GM18511 (cell line): ENCODE results near the gene COL21A1.
"Not testable (repeated sequence)": the region's sequence is repeated elsewhere in the genome, so short reads cannot be mapped to it uniquely, and the experiment has no call there.

Experiments used
- ATAC-seq: cut with Tn5 transposase; IDR thresholded peaks from one replicate; pipeline ENCODE4 v1.9.1; 2021; ENCODE audit warnings: mild to moderate bottlenecking, moderate library complexity; ENCODE audit not compliant: unreplicated experiment

Gene COL21A1

GRCh38 chr6:56246881-56247653 lies at the start of gene COL21A1:
COL21A1 (minus strand) TSS chr6:56247580; CDS start chr6:56182618, 64,962 bp downstream.
- no peak for ATAC-seq

DNA sequence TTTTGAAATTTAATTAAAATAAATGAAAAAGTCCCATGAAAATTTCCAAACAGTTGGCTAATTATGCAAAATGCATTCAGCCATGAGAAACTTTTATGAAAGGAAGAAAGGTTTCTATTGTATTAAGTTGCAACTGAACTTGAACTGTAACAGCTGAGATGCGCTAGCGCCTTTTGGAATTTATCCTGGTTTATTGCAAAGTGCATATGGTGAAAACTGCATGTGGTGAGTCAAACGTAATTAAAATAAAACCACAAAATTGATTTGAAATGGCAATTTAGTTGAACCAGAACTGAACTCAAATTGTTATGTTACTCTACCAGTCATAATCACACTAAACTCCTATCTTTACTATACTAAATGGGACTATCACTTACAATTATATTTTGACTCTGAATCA lies 46.4 kb upstream of the COL21A1 start:
- no peak for ATAC-seq

DNA sequence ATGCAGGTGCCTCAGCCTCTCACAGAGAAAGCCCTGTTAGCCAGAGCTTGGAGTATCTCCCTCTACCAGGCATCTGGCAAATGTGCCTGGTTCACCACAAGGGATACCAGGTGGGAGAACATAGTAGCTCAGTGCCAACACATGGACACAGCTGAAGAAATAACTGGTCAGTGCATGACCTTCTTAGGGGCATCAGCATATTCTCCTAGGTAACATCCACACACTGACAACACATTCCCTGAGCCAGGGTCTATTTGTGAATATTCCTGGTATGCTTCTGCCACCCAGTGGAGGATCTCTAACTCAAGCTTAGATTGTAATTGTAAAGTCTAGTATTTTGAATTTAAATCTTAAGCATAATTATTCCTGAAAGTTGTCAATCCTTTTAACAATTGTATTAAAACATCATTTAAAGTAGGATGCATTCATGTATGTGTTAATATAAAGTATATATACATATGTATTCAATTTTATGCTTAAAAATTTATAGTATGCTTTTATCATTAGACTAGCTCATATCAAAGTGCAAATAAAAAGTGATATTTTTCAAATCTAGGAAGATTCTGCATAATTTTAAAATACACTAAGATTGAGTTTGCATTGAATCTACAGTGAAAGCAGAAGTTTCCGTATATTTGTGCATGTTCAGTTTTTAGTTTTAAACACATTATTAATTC lies 45.3 kb upstream of the COL21A1 start:
- ATAC-seq = no peak

- ATAC-seq = no peak
These were observed 44.0 kb upstream of the COL21A1 start for GRCh38 chr6:56291302-56291917.

DNA sequence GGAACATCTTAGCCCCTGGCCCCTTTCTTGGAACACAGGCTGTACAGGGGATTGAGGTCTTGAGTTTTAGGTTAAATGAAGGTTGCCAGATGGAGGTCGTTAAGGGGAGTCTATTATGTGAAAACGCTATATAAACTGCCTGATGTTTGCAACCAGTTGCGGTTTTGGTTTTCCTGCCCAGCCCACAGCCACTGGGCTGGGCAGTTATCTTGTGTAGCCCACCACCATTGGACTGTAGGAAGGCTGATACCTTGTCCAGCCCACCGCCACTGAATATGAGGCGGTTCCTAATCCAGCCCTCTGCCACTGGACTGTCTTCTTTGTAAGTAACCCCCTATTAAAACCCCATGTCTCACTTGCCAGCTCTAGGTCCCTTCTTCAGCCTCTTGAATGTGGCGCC lies 42.3 kb upstream of the COL21A1 start:
- ATAC-seq = no peak

- ATAC-seq = no peak
These were observed 41.0 kb upstream of the COL21A1 start for GRCh38 chr6:56288347-56288746.

GRCh38 chr6:56282391-56282790 lies 35.0 kb upstream of the COL21A1 start:
- ATAC-seq = no peak

- no peak for ATAC-seq
These were observed 32.7 kb upstream of the COL21A1 start for GRCh38 chr6:56280126-56280525.

DNA sequence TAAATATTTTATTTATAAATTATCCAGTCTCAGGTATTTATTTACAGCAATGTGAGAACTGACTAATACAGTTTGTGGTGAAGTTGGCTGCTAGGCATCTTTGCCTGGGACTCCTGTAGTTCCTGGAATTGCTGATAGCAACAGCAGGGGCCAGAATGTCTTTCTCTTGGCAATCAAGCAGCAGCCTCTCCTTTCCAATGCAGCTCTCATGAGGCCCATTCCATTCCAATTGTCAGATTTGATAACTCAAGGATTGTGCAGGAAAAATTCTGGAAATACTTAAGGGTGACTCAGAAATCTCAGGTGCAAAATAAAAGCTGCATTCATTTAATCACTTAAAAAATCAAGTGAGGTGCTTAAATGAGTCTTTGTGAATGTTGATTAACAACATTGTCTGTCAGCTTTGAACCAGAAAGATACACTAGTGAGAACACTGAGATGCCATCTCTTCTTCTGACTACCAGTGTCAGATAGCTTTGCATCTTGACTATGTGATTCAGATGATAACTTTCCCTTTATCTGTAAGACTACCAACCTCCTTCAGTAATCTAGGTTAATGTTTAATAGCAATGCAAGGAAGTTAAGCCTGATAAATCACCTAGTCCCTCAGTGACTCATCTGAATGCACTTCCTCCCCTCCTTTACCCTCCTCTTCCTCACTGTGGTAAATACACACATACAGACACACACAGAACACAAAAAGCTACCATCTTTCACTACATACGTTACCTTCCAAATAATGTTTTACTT lies 32.1 kb upstream of the COL21A1 start:
- ATAC-seq = peak; percentile 88

DNA sequence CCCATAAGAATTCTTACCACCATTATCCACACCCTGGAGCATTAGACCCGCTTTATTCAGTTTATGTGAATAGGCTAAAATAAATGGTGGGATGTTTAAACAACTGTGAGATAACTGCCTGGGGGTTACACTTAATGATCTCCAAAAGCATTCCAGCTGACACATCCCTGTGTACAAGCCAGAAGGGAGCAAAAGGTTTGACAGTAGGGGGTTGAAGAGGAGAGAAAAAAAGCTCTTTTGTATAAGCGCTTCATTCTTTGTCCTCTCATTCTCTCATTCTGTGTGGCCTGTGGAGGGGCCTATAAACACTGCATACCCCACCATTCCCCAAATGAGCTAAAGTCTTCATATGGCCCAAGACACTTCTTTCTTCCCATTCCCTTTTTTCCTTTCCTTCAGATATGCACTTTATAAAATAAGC lies 30.8 kb upstream of the COL21A1 start:
- no peak for ATAC-seq

DNA sequence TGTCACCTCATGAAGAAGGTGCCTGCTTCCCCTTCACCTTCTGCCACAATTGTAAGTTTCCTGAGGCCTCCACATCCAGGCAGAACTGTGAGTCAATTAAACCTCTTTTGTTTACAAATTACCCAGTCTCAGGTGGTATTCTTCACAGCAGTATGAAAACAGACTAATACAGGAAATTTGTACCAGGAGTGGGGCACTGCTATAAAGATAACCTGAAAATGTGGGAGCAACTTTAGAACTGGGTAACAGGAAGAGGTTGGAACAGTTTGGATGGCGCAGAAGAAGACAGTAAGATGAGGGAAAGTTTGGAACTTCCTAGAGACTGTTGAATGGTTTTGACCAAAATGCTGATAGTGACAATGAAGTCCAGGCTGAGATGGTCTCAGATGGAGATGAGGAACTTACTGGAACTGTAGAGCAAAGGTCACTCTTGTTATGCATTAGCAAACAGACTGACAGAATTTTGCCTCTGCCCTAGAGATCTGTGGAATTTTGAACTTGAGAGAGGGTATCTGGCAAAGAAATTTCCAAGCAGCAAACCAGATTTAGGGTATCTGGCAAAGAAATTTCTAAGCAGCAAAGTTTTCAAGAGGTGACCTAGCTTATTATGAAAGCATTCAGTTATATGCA lies 23.5 kb upstream of the COL21A1 start:
- no peak for ATAC-seq

GRCh38 chr6:56268266-56268665 lies 20.9 kb upstream of the COL21A1 start:
- ATAC-seq = no peak

GRCh38 chr6:56266011-56266410 lies 18.6 kb upstream of the COL21A1 start:
- ATAC-seq = no peak

- ATAC-seq = no peak
These were observed 16.4 kb upstream of the COL21A1 start for GRCh38 chr6:56263596-56264315.

- not testable (repeated sequence) for ATAC-seq
These were observed 13.2 kb upstream of the COL21A1 start for GRCh38 chr6:56260593-56260992.

- no peak for ATAC-seq
These were observed 12.1 kb upstream of the COL21A1 start for GRCh38 chr6:56259234-56260077.

DNA sequence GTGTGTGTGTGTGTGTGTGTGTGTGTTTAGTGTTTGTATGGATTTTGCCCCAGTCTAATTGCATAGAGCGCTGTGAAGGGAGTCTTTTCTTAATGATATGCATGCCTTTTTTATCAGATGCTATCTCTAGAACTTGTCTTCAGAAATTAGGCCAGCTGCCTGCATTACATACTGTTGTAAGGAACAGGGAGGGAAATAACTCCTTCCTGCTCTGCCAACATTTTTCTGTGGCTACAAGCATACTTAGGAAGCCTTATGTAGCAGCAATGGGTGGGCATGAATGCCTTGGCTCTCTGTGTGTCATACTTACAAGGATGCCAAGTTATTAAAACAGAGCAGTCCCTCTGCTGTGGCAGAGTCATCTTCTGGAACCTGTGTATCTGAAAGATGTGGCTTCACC lies 8.0 kb upstream of the COL21A1 start:
- no peak for ATAC-seq

GRCh38 chr6:56250266-56250665 lies 2.9 kb upstream of the COL21A1 start:
- ATAC-seq = no peak

DNA sequence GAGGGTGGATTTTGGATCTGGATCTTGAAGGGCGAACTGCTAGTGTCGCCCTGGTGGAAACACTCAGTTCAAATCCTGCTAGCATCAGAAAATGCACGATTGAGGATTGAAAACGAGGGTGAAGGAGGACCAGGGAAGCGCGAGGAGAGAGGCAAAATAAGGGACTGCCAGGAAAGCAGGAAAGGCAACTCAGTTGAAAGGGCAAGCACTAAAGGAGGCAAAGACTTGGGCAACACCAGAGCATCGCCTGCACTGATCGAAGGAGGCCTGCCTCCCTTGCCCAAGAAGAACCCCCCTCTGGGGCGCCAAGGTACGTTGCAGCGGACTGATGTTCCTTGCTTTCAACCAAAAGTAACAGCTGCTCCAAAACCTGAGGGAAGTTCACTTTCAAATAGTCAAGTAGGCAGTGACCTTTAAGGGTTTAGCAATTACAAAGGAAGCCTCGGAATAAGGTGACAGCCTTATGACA lies 308 bp upstream of the COL21A1 start:
- ATAC-seq = no peak
